ENCODE data around the gene COL23A1.

COL23A1 gene

DNA sequence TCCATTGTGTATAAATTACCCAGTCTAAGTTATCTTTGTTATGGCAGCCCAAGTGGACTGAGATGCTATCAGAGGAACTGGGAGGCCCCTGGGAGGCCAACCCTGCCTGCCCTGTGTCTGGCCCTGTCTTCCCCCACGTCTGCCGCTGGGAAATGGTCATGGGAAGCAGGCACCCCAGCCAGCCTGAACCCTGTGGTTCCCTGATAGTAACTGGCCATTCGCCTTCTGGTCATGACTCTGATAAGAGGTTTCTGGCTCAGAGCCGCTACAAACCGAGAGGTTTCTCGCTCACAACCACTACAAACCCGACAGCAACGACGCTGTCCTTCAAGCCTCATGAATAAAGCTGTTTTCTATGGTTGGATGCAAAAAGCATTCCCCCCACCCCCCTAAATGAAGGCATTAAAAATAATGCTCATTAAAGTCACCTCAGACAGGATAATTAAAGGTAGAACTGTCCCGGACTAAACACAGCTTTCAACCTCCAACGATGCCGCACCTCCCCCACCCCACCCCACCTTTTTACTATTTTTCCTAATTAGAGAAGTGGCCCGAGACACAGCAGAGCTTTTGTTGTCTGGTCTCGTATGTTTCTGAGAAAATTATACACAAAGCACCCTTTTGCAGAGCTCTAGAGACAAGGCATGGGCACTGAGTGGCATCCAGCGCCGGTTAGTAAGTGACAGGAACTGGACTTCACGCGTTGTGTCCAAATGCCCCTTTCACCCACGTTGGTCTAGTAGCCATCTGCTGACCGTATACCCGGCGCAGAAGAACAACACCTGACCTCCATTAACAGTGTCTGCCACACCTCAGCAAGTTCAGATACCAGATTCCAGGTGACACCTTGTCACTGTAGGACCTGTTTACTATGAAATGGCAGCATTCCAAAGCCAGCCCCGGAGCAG, 140.8 kb downstream of the COL23A1 start:
- peak; percentile 34 to 67 for DNase-seq
- no peak overlapping the region for H3K27ac ChIP-seq
- no peaks in the 10 kb centered on the region for H3K36me3 ChIP-seq
- intact Hi-C loops (cut with DNase I; ENCODE audit: low total_unique reads): no loop called here
- no peaks in the 10 kb centered on the region for H3K4me1 ChIP-seq
- H3K9me3 ChIP-seq: no peaks in the 10 kb centered on the region
- peaks cover 0 to 6% of the 10 kb centered on the region in 2 donors for H3K27me3 ChIP-seq
- no peak overlapping the region for H3K4me3 ChIP-seq
- TF ChIP-seq, protein P1, sequence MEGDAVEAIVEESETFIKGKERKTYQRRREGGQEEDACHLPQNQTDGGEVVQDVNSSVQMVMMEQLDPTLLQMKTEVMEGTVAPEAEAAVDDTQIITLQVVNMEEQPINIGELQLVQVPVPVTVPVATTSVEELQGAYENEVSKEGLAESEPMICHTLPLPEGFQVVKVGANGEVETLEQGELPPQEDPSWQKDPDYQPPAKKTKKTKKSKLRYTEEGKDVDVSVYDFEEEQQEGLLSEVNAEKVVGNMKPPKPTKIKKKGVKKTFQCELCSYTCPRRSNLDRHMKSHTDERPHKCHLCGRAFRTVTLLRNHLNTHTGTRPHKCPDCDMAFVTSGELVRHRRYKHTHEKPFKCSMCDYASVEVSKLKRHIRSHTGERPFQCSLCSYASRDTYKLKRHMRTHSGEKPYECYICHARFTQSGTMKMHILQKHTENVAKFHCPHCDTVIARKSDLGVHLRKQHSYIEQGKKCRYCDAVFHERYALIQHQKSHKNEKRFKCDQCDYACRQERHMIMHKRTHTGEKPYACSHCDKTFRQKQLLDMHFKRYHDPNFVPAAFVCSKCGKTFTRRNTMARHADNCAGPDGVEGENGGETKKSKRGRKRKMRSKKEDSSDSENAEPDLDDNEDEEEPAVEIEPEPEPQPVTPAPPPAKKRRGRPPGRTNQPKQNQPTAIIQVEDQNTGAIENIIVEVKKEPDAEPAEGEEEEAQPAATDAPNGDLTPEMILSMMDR (IDR thresholded peaks at IDR 0.05): no peak

DNA sequence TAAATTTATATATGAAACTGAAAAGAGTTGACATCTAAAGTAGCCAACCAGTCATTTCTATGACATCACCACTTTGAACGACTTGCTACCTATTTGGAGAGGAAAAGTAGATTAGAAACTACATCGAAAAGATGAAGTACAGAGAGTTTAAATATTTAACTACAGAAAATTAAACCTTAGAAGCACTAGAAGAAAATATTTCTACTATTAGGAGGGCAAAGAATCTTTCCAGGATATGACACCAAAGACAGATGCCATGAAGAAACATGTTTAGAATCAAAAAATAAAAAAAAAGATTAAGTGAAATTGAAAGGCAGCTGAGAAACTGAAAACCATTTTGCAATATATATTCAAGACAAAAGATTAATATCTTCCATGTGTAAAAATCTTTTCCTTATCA, 144.7 kb downstream of the COL23A1 start:
- Histone ChIP-seq H3K4me1 (no peaks in the 10 kb centered on the region), H3K36me3 (no peaks in the 10 kb centered on the region), H3K27me3 (peaks cover 0 to 11% of the 10 kb centered on the region in 2 donors), H3K4me3 (no peak overlapping the region), H3K9me3 (no peaks in the 10 kb centered on the region), H3K27ac (no peak overlapping the region)
- DNase-seq: no peak
- intact Hi-C loops (cut with DNase I; ENCODE audit: low total_unique reads): no loop called here
- TF ChIP-seq, protein P1 (IDR thresholded peaks at IDR 0.05): no peak

DNA sequence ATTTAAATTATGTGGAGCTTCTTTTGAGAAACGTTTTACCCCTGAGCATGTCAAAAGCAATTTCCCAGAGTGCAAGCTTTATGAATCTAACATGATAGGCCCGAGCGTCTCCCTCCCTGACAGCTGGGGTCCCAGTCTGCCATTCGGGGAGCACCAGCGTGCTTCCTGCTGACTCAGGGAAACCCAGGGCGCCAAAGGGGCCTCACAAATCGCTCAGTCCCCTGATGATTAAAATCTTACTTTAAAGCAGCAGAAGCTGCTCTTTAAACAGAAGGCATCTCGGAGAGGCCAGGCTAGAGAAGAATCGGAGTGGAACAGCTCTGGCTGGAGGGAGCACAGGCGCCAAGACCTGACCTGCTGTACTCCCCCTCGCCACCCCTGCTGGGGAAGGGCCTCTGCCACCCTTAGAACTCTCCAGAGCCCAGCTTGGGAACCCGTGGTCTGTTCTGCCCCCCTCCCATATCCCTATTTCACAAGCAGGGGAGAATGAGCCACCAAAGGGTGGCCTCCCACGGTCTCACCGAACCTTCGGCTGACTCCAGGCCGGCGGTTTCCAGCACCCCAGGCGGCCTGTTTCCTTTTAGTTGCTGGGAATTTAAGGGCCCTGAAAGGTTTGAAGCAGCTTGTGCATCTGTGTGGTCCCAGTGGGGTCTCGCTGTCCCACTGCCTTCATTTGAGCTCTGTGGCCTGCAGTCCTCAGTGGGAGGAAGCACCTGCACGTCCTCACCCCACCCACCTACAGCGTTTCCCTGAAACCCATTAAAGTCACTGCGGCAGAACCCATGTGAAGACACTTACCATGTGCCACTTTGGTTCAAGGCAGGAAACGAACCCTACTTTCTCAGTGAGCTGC, 147.6 kb downstream of the COL23A1 start:
- intact Hi-C loops (cut with DNase I; ENCODE audit: low total_unique reads): no loop called here
- H3K9me3 ChIP-seq: no peaks in the 10 kb centered on the region
- H3K4me1 ChIP-seq: no peaks in the 10 kb centered on the region
- H3K27me3 ChIP-seq: peaks cover 0 to 9% of the 10 kb centered on the region in 2 donors
- no peaks in the 10 kb centered on the region for H3K36me3 ChIP-seq
- no peak overlapping the region for H3K4me3 ChIP-seq
- no peak for DNase-seq
- no peak overlapping the region for H3K27ac ChIP-seq
- TF ChIP-seq, protein P1 (IDR thresholded peaks at IDR 0.05): no peak

DNA sequence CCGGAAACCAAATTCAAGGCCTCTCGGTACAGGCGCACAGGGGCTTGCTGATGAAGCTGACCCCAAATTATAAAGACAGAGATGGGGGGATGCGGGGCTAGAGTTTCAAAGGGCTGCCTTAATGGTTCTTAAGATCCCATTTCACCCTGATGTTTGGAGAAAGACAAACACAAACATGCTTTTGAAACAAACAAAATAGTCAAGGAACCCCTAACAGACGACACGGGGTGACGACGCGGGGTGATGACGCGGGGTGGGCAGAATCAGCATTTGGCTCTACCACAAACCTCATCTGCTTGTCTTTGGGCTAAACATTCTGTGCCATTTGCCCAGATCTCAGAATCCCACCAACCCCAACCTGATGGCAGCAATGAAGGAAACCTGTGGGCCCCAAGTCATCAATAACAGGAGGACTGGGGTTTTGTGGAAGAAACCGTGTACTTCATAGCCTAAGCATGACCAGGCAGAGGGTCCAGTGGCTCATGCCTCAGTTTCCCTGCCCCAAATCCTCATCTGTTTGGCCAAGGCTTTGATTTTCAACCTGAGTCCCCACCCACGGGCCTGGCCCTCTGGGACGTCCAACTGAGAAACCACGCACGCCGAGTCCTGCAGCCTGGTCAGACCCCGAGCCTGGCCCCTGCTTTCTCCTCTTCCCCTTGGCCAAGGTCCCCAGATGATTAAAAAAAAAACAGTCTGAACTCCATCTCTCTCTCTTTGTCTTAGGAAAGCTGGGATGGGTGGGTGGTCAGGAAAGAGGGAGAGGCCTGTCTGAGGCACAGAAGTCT, 148.5 kb downstream of the COL23A1 start:
- TF ChIP-seq, protein P1 (IDR thresholded peaks at IDR 0.05): no peak
- Histone ChIP-seq H3K4me1 (no peaks in the 10 kb centered on the region), H3K27me3 (peaks cover 0 to 9% of the 10 kb centered on the region in 2 donors), H3K36me3 (no peaks in the 10 kb centered on the region), H3K27ac (no peak overlapping the region), H3K9me3 (no peaks in the 10 kb centered on the region), H3K4me3 (no peak overlapping the region)
- peak in 1 of 2 donors; percentile 16 for DNase-seq
- intact Hi-C loops (cut with DNase I; ENCODE audit: low total_unique reads): no loop called here

DNA sequence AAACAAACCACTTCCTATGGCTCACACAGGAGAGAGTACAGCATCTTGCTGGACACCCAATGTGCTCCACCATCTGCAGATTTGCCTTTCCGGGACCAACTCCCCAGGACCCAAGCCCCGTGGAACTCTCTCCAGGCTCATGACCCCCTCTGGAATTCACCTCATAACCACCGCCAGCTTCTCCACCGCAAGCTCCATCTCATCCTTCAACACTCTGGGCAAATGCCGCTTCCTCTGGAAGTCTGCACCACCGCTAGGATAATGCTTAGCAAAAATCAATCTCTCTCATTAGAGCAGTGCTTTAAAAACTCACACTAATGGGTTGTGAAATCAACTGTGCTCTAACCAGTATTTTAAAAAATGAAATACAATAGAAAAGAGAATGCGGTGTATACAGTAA, 150.0 kb downstream of the COL23A1 start:
- TF ChIP-seq, protein P1 (IDR thresholded peaks at IDR 0.05): no peak
- no peak overlapping the region for H3K4me3 ChIP-seq
- no peaks in the 10 kb centered on the region for H3K4me1 ChIP-seq
- no peak for DNase-seq
- no peaks in the 10 kb centered on the region for H3K9me3 ChIP-seq
- intact Hi-C loops (cut with DNase I; ENCODE audit: low total_unique reads): no loop called here
- peaks cover 0 to 18% of the 10 kb centered on the region in 2 donors for H3K27me3 ChIP-seq
- H3K36me3 ChIP-seq: no peaks in the 10 kb centered on the region
- no peak overlapping the region for H3K27ac ChIP-seq

Data from tibial artery (tissue), 4 donors.